ENCODE measurements around the gene ATXN1. TPM values are rescaled to one million over a fixed set of nuclear protein-coding genes. Genes with fewer than 3 reads are reported as not detected.
"Not testable (repeated sequence)": the region's sequence is repeated elsewhere in the genome, so short reads cannot be mapped to it uniquely, and the experiment has no call there.

The ATXN1 gene
- total RNA-seq, 1 donor from 2014 or later = 64.5 TPM

DNA sequence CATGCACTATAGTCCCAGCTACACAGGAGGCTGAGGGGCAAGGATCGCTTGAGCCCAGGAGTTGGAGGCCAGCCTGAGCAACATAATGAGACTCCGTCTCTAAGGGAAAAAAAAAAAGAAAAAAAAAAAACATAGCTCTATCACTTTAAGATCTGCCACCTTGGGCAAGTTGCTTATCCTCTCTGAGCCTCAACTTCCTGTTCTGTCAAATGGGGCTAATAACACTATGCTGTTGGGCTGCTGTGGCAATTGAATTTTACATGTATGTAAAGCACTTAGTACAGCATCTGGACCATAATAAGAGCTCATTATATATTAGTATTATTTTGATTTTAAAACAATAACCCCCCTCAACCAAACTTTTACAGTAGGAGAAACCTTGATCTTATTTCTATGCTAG lies 141.5 kb downstream of the ATXN1 start:
- TF ChIP-seq, protein P1, sequence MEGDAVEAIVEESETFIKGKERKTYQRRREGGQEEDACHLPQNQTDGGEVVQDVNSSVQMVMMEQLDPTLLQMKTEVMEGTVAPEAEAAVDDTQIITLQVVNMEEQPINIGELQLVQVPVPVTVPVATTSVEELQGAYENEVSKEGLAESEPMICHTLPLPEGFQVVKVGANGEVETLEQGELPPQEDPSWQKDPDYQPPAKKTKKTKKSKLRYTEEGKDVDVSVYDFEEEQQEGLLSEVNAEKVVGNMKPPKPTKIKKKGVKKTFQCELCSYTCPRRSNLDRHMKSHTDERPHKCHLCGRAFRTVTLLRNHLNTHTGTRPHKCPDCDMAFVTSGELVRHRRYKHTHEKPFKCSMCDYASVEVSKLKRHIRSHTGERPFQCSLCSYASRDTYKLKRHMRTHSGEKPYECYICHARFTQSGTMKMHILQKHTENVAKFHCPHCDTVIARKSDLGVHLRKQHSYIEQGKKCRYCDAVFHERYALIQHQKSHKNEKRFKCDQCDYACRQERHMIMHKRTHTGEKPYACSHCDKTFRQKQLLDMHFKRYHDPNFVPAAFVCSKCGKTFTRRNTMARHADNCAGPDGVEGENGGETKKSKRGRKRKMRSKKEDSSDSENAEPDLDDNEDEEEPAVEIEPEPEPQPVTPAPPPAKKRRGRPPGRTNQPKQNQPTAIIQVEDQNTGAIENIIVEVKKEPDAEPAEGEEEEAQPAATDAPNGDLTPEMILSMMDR (IDR thresholded peaks at IDR 0.05) = no peak
- H3K4me1 Mint-ChIP-seq (ENCODE audit: low read depth) = peaks cover 48% of the 10 kb centered on the region
- no peaks in the 10 kb centered on the region for H3K9me3 Mint-ChIP-seq (ENCODE audit: low read depth)
- H3K27ac Mint-ChIP-seq (ENCODE audit: unreplicated experiment) = no peak overlapping the region
- H3K36me3 Mint-ChIP-seq (ENCODE audit: low read depth) = no peaks in the 10 kb centered on the region
- no peak for DNase-seq (ENCODE audit: low spot score)
- no peaks in the 10 kb centered on the region for H3K27me3 Mint-ChIP-seq (ENCODE audit: low read depth)
- no peak overlapping the region for H3K4me3 Mint-ChIP-seq (ENCODE audit: unreplicated experiment)

DNA sequence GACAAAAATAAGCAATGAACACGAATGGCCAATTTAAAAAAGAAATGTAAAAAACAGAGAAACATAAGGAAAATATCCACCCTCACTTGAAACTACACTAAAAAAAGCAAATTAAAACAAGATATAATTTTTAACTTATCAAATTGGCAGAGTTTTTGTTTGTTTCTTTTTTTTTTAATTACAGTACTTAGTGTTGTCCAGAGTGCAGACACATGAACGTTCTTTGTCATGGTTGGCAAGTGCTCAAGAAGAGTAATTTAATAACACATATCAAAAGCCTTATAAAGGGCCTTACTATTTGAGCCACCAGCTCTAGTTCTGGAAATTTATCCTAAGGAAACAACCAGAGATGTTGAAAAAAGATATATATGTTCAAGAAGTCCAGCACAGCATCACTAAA lies 142.3 kb downstream of the ATXN1 start:
- peak overlapping the region; percentile 54 for H3K27ac Mint-ChIP-seq (ENCODE audit: unreplicated experiment)
- DNase-seq (ENCODE audit: low spot score) = no peak
- H3K4me1 Mint-ChIP-seq (ENCODE audit: low read depth) = peaks cover 39% of the 10 kb centered on the region
- TF ChIP-seq, protein P1 (IDR thresholded peaks at IDR 0.05) = no peak
- no peaks in the 10 kb centered on the region for H3K27me3 Mint-ChIP-seq (ENCODE audit: low read depth)
- H3K36me3 Mint-ChIP-seq (ENCODE audit: low read depth) = no peaks in the 10 kb centered on the region
- no peaks in the 10 kb centered on the region for H3K9me3 Mint-ChIP-seq (ENCODE audit: low read depth)
- H3K4me3 Mint-ChIP-seq (ENCODE audit: unreplicated experiment) = no peak overlapping the region

GRCh38 chr6:16615215-16615614 lies 146.0 kb downstream of the ATXN1 start:
- H3K27ac Mint-ChIP-seq (ENCODE audit: unreplicated experiment); DNase-seq (ENCODE audit: low spot score); H3K27me3 Mint-ChIP-seq (ENCODE audit: low read depth); H3K36me3 Mint-ChIP-seq (ENCODE audit: low read depth); H3K4me3 Mint-ChIP-seq (ENCODE audit: unreplicated experiment); H3K9me3 Mint-ChIP-seq (ENCODE audit: low read depth): not testable (repeated sequence)
- H3K4me1 Mint-ChIP-seq (ENCODE audit: low read depth) = peaks cover 17% of the 10 kb centered on the region

GRCh38 chr6:16614143-16614542 lies 147.1 kb downstream of the ATXN1 start:
- not testable (repeated sequence) for H3K36me3 Mint-ChIP-seq (ENCODE audit: low read depth); H3K27ac Mint-ChIP-seq (ENCODE audit: unreplicated experiment)

DNA sequence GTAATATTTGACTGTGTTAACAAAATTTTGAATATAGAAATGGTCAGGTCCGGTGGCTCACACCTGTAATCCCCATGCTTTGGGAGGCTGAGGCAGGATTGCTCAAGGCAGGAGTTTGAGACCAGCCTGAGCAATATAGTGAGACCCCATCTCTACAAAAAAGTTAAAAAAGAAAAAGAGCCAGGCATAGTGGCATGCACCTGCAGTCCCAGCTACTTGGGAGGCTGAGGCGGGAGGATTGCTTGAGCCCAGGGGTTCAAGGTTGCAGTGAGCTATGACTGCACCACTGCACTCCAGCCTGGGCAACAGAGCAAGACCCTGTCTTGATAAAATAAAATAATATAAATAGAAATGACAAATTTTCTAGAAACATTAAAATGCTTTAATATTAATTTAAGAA lies 147.8 kb downstream of the ATXN1 start:
- H3K4me3 Mint-ChIP-seq (ENCODE audit: unreplicated experiment); H3K36me3 Mint-ChIP-seq (ENCODE audit: low read depth); DNase-seq (ENCODE audit: low spot score); H3K9me3 Mint-ChIP-seq (ENCODE audit: low read depth); H3K27ac Mint-ChIP-seq (ENCODE audit: unreplicated experiment); H3K27me3 Mint-ChIP-seq (ENCODE audit: low read depth): not testable (repeated sequence)
- peaks cover 10% of the 10 kb centered on the region for H3K4me1 Mint-ChIP-seq (ENCODE audit: low read depth)

More at GRCh38 chr6:16614143-16614542, 147.1 kb downstream of the ATXN1 start:
- not testable (repeated sequence) for H3K27me3 Mint-ChIP-seq (ENCODE audit: low read depth); H3K9me3 Mint-ChIP-seq (ENCODE audit: low read depth); DNase-seq (ENCODE audit: low spot score); H3K4me3 Mint-ChIP-seq (ENCODE audit: unreplicated experiment)
- H3K4me1 Mint-ChIP-seq (ENCODE audit: low read depth) = peaks cover 14% of the 10 kb centered on the region

- peaks cover 7% of the 10 kb centered on the region for H3K36me3 Mint-ChIP-seq (ENCODE audit: low read depth)
- no peaks in the 10 kb centered on the region for H3K9me3 Mint-ChIP-seq (ENCODE audit: low read depth)
- peaks cover 6% of the 10 kb centered on the region for H3K4me1 Mint-ChIP-seq (ENCODE audit: low read depth)
- H3K27ac Mint-ChIP-seq (ENCODE audit: unreplicated experiment) = no peak overlapping the region
- no peak for DNase-seq (ENCODE audit: low spot score)
- H3K4me3 Mint-ChIP-seq (ENCODE audit: unreplicated experiment) = no peak overlapping the region
- no peaks in the 10 kb centered on the region for H3K27me3 Mint-ChIP-seq (ENCODE audit: low read depth)
- TF ChIP-seq, protein P1 (IDR thresholded peaks at IDR 0.05) = no peak
These were observed 152.8 kb downstream of the ATXN1 start for GRCh38 chr6:16608444-16608843.

- Mint-ChIP-seq H3K27ac (ENCODE audit: unreplicated experiment) (no peak overlapping the region), H3K4me1 (ENCODE audit: low read depth) (no peaks in the 10 kb centered on the region), H3K4me3 (ENCODE audit: unreplicated experiment) (no peak overlapping the region), H3K27me3 (ENCODE audit: low read depth) (no peaks in the 10 kb centered on the region), H3K9me3 (ENCODE audit: low read depth) (no peaks in the 10 kb centered on the region), H3K36me3 (ENCODE audit: low read depth) (peaks cover 9% of the 10 kb centered on the region)
- TF ChIP-seq, protein P1 (IDR thresholded peaks at IDR 0.05) = no peak
- no peak for DNase-seq (ENCODE audit: low spot score)
These were observed 159.2 kb downstream of the ATXN1 start for GRCh38 chr6:16602035-16602434.

Data from chondrocyte (in vitro differentiated cells).